Endothelial cell of umbilical vein (primary cell): ENCODE data around the gene VN1R2. TPM values are rescaled to one million over a fixed set of nuclear protein-coding genes. Genes with fewer than 3 reads are reported as not detected.
"Not testable (repeated sequence)": the region's sequence is repeated elsewhere in the genome, so short reads cannot be mapped to it uniquely, and the experiment has no call there.

Experiments
- BruUV-seq: library from RNA; stranded (reverse); fragments of 400-500 nt; replicated peaks from 2 replicates; lab custom pipeline; 2021; lab: Mats Ljungman, UMichigan
- CTCF ChIA-PET: fragments of 300-600, 350-600 bp; sonication (Branson Sonifier 250); formaldehyde crosslinking; loops from one replicate; lab custom pipeline; 2021; ENCODE audit warnings: antibody characterized with exemption, inconsistent platforms; lab: Charles Lee
- POLR2A ChIA-PET: fragments of 300-600, 350-600 bp; sonication (Branson Sonifier 250); formaldehyde crosslinking; loops from one replicate; lab custom pipeline; 2021; ENCODE audit warnings: antibody characterized with exemption, inconsistent platforms; lab: Charles Lee
- DNase-seq: peaks from one replicate; pipeline ENCODE4 v3.0.0-alpha.2; 2011; ENCODE audit warnings: low read depth, low spot score
- FAIRE-seq: peaks from 2 replicates; lab custom pipeline; 2011; peaks lifted over from hg19 to GRCh38; lab: Jason Lieb, UNC
- H2AFZ ChIP-seq: 2 replicates; pipeline ENCODE4 v1.6.0; 2012; ENCODE audit warnings: low read depth, low read length, control low read depth, inconsistent platforms
- H3K27ac ChIP-seq: 2 replicates; pipeline ENCODE4 v1.5.1; 2011; ENCODE audit warnings: low read depth, mild to moderate bottlenecking, control low read depth, low read length, moderate library complexity; ENCODE audit not compliant: insufficient read depth
- H3K27me3 ChIP-seq, 2 experiments: 2 replicates each; pipeline versions ENCODE4 v1.6.0 to v1.6.1; 2011; ENCODE audit warnings: low read length in 2 of 2, mixed read lengths in 1 of 2; ENCODE audit not compliant: control insufficient read depth in 2 of 2, insufficient read depth in 2 of 2
- H3K36me3 ChIP-seq, 2 experiments: 2 replicates in 1 of 2; 3 replicates in 1 of 2; pipeline ENCODE4 v1.5.1; 2011; ENCODE audit warnings: low read length in 2 of 2, mild to moderate bottlenecking in 1 of 2, moderate library complexity in 1 of 2; ENCODE audit not compliant: control insufficient read depth in 2 of 2, insufficient read depth in 2 of 2; ENCODE audit errors: extremely low read depth in 1 of 2
- H3K4me1 ChIP-seq: 3 replicates; pipeline ENCODE4 v1.5.1; 2011; ENCODE audit warnings: mild to moderate bottlenecking, low read length; ENCODE audit not compliant: control insufficient read depth, insufficient read depth; ENCODE audit errors: extremely low read depth
- H3K4me2 ChIP-seq: 2 replicates; pipeline ENCODE4 v1.6.1; 2011; ENCODE audit warnings: low read length, control low read depth, mixed read lengths; ENCODE audit not compliant: insufficient read depth
- H3K4me3 ChIP-seq, 3 experiments: fragments of 200-600 bp in 1 of 3; sonication (generic), shearing (Covaris generic) in 1 of 3; replicated peaks in 1 of 3; 2 replicates each; pipeline ENCODE4 v1.5.1; 2011 to 2016; ENCODE audit warnings: control low read depth in 3 of 3, low read length in 3 of 3, mild to moderate bottlenecking in 2 of 3, inconsistent platforms in 1 of 3, low read depth in 1 of 3, moderate library complexity in 1 of 3; ENCODE audit not compliant: insufficient read depth in 1 of 3
- H3K79me2 ChIP-seq: 2 replicates; pipeline ENCODE4 v1.6.0; 2012; ENCODE audit warnings: low read length, inconsistent platforms; ENCODE audit not compliant: control insufficient read depth, insufficient read depth
- H3K9ac ChIP-seq: replicated peaks from 2 replicates; pipeline ENCODE3; 2011; ENCODE audit warnings: low read length, control low read depth; ENCODE audit not compliant: insufficient read depth; ENCODE audit errors: extremely low read depth
- H3K9me1 ChIP-seq: replicated peaks from 3 replicates; pipeline ENCODE4 v1.6.0; 2011; ENCODE audit warnings: mild to moderate bottlenecking, low read length; ENCODE audit not compliant: control insufficient read depth, insufficient read depth; ENCODE audit errors: extremely low read depth
- H3K9me3 ChIP-seq: replicated peaks from 2 replicates; pipeline ENCODE4 v1.5.1; 2012; ENCODE audit warnings: low read length, inconsistent platforms; ENCODE audit not compliant: control insufficient read depth, insufficient read depth
- H4K20me1 ChIP-seq: replicated peaks from 2 replicates; pipeline ENCODE3; 2011; ENCODE audit warnings: mild to moderate bottlenecking, low read length; ENCODE audit not compliant: control insufficient read depth, insufficient read depth; ENCODE audit errors: extremely low read depth
- EZH2 ChIP-seq: IDR thresholded peaks from 2 replicates; pipeline ENCODE4 v1.6.1; 2012; ENCODE audit warnings: borderline replicate concordance, low read depth, mild to moderate bottlenecking, moderate library complexity, low read length, inconsistent platforms; ENCODE audit not compliant: severe bottlenecking
- FOS ChIP-seq: IDR thresholded peaks from 2 replicates; pipeline ENCODE4 v1.6.1; 2011; ENCODE audit warnings: mild to moderate bottlenecking, low read length, moderate library complexity, borderline replicate concordance; ENCODE audit not compliant: insufficient read depth
- JUN ChIP-seq: IDR thresholded peaks from 2 replicates; pipeline ENCODE4 v1.6.1; 2011; ENCODE audit warnings: borderline replicate concordance, low read depth; ENCODE audit not compliant: insufficient read length, insufficient read depth
- dilution Hi-C: fragments of 300-500 bp; cut with MboI; formaldehyde crosslinking; loops from one replicate; pipeline ENCODE4 v1.15.0; 2019; ENCODE audit warnings: low sequenced_read_pairs; ENCODE audit not compliant: extremely low pct_ligation_motif_present
- intact Hi-C: fragments of 100-400 bp; cut with micrococcal nuclease; formaldehyde crosslinking; loops from one replicate; pipeline ENCODE4 v1.10.0; 2022
- polyA plus RNA-seq, 4 experiments: library from polyadenylated mRNA; depleted of rRNA in 3 of 4; stranded (reverse) in 3 of 4; unstranded in 1 of 4; fragments of >200 nt; gene quantifications; 2 replicates each; pipeline versions ENCODE4 v1.2.1 to v1.2.3, GENCODE V29; 2011 to 2012; ENCODE audit warnings: missing spikeins in 1 of 4
- total RNA-seq: library from RNA; stranded (reverse); gene quantifications from 2 replicates; pipeline ENCODE4 v1.2.3, GENCODE V29; 2021
- TF ChIP-seq, protein P1 (sequence below): IDR thresholded peaks from 2 replicates; pipeline ENCODE4 v1.6.1; 2011; ENCODE audit not compliant: insufficient read depth, insufficient read length

VN1R2 gene
- total and polyA plus RNA-seq, 2 donors (not counting 3 experiments of a cell fraction or from before 2014, with no cell fraction given): not detected

DNA sequence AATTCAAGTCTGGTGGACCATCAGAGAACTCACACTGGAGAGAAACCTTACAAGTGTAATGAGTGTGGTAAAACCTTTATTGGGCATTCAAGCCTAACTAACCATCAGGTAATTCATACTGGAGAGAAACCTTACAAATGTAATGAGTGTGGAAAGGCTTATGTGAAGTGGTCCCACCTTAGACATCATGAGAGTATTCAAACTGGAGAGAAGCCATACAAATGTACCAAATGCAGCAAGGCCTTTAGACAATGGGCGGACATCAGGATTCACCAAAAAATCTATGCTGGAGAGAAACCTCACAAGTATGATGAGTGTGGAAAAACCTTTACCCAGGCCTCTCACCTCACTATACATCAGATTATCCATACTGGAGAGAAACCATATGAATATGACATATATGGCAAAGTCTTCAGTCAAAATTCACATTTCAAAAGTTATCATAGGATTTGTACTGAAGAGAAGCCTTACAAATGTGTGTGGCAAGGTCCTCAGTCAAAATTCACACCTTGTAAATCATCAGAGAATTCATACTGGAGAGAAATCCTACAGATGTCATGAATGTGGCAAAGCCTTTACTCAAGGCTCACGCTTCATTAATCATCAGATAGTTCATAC, 45.3 kb upstream of the VN1R2 start:
- Histone ChIP-seq H3K27ac (no peak overlapping the region), H3K4me1 (no peaks in the 10 kb centered on the region), H2AFZ (no peak overlapping the region), H3K9ac (no peak overlapping the region), H4K20me1 (no peaks in the 10 kb centered on the region), H3K9me1 (no peaks in the 10 kb centered on the region), H3K36me3 (peaks cover 0 to 3% of the 10 kb centered on the region in 2 experiments), H3K79me2 (no peaks in the 10 kb centered on the region), H3K27me3 (no peaks in the 10 kb centered on the region), H3K9me3 (peaks cover 36% of the 10 kb centered on the region), H3K4me3 (no peak overlapping the region), H3K4me2 (no peak overlapping the region)
- FAIRE-seq: no peak
- TF ChIP-seq FOS (no peak), EZH2 (no peak), JUN (no peak)
- TF ChIP-seq, protein P1, sequence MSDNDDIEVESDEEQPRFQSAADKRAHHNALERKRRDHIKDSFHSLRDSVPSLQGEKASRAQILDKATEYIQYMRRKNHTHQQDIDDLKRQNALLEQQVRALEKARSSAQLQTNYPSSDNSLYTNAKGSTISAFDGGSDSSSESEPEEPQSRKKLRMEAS: no peak
- dilution Hi-C loops: no loop called here
- ChIA-PET CTCF (no interaction called here), POLR2A (no interaction called here)
- intact Hi-C loops: no loop called here
- BruUV-seq: no TSS peak
- no peak for DNase-seq

DNA sequence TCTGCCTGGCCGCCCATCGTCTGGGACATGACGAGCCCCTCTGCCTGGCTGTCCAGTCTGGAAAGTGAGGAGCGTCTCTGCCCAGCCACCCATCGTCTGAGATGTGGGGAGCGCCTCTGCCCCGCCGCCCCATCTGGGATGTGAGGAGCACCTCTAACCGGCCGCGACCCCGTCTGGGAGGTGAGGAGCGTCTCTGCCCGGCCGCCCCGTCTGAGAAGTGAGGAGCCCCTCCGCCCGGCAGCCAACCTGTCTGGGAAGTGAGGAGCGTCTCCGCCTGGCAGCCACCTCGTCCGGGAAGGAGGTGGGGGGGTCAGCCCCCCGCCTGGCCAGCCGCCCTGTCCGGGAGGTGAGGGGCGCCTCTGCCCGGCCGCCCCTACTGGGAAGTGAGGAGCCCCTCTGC, 35.4 kb upstream of the VN1R2 start:
- H3K4me3 ChIP-seq, H3K9me3 ChIP-seq, H4K20me1 ChIP-seq, H3K27ac ChIP-seq, dilution Hi-C loops, DNase-seq, BruUV-seq, H3K4me1 ChIP-seq, H3K36me3 ChIP-seq, H3K9ac ChIP-seq, H3K27me3 ChIP-seq, CTCF ChIA-PET, H3K79me2 ChIP-seq, intact Hi-C loops, H2AFZ ChIP-seq, H3K4me2 ChIP-seq, POLR2A ChIA-PET, H3K9me1 ChIP-seq, FAIRE-seq: not testable (repeated sequence)
